NOMO-1 treated with DMSO at 0.1 percent for 48 hours (cell line): ENCODE results near the gene OR8J1.
"Not testable (repeated sequence)": the region's sequence is repeated elsewhere in the genome, so short reads cannot be mapped to it uniquely, and the experiment has no call there.

Experiments used
- DNase-seq: peaks from one replicate; lab custom pipeline; 2025; ENCODE audit not compliant: unreplicated experiment; lab: John Stamatoyannopoulos, UW

The OR8J1 gene

GRCh38 chr11:56353991-56354390 is at the start of gene OR8J1:
Gene OR8J1 (plus strand): TSS chr11:56354291. CDS start chr11:56360247, 5,956 bp downstream.
- no peak for DNase-seq

- no peak for DNase-seq
Measured at GRCh38 chr11:56307836-56308235, 46.3 kb upstream of the OR8J1 start.

- DNase-seq, result no peak
Measured at GRCh38 chr11:56314844-56315243, 39.2 kb upstream of the OR8J1 start, which contains the start of gene OR8K3. Gene OR8K3 (plus strand): TSS chr11:56315144. CDS start chr11:56318307, 3,163 bp downstream.

GRCh38 chr11:56331861-56332491 is 22.1 kb upstream of the OR8J1 start:
- no peak for DNase-seq

- DNase-seq, result no peak
Measured at GRCh38 chr11:56333156-56333555, 20.9 kb upstream of the OR8J1 start.

- DNase-seq, result no peak
Measured at GRCh38 chr11:56340289-56340688, 13.8 kb upstream of the OR8J1 start.

GRCh38 chr11:56345739-56346138 is 8.4 kb upstream of the OR8J1 start, which contains the start of gene OR8K1:
Gene OR8K1 (plus strand): TSS chr11:56346039. CDS start chr11:56346039, 0 bp downstream.
- DNase-seq, result no peak

GRCh38 chr11:56375324-56375723 is 21.2 kb downstream of the OR8J1 start, which contains the start of gene OR8U1:
Gene OR8U1 (plus strand): TSS chr11:56375624. CDS start chr11:56375624, 0 bp downstream.
- no peak for DNase-seq

- no peak for DNase-seq
Measured at GRCh38 chr11:56380120-56380519, 26.0 kb downstream of the OR8J1 start.

- DNase-seq, result no peak
Measured at GRCh38 chr11:56394381-56394780, 40.3 kb downstream of the OR8J1 start.

GRCh38 chr11:56396047-56396446 is 42.0 kb downstream of the OR8J1 start:
- DNase-seq, result no peak

- DNase-seq, result not testable (repeated sequence)
Measured at GRCh38 chr11:56401858-56402461, 47.9 kb downstream of the OR8J1 start.

GRCh38 chr11:56404393-56404792 is 50.3 kb downstream of the OR8J1 start:
- no peak for DNase-seq

- no peak for DNase-seq
Measured at GRCh38 chr11:56410801-56411200, 56.7 kb downstream of the OR8J1 start.
